Measurements from ENCODE around the gene NMT2.

DNA sequence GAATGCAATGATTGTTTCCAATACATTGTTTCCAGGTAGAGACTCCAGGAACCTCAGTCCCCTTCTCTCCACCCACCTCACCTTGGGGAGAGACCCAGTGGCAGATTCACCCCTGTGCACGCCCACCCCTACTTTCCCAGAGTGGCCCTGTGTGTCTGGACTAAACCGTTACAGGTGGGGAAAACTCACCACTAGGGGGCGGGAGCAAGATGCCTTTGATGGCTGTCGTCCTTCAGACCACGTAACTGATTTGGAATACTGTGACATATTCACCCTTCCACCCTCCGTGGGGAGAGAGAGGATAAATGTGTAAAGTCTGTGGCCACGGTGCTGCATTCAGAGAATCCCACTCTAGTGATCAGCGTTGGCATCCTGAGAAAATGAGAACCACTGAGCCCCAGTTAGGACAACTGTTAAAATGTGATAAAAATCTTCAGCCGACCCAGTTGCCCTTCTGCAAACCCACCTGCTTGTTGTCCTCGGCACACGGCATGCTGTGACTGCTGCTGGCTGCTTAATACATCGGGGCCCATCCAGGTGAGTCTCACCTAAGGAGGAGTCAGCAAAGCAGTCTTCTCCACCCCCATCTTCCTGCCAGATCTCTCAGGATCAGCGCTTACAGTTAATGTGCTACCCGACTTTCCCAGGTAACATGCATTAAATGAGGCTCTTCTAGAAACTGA lies 41.5 kb upstream of the NMT2 start:
- TF ChIP-seq, protein P1, sequence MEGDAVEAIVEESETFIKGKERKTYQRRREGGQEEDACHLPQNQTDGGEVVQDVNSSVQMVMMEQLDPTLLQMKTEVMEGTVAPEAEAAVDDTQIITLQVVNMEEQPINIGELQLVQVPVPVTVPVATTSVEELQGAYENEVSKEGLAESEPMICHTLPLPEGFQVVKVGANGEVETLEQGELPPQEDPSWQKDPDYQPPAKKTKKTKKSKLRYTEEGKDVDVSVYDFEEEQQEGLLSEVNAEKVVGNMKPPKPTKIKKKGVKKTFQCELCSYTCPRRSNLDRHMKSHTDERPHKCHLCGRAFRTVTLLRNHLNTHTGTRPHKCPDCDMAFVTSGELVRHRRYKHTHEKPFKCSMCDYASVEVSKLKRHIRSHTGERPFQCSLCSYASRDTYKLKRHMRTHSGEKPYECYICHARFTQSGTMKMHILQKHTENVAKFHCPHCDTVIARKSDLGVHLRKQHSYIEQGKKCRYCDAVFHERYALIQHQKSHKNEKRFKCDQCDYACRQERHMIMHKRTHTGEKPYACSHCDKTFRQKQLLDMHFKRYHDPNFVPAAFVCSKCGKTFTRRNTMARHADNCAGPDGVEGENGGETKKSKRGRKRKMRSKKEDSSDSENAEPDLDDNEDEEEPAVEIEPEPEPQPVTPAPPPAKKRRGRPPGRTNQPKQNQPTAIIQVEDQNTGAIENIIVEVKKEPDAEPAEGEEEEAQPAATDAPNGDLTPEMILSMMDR (IDR thresholded peaks at IDR 0.05): peak; percentile 68 to 85 (median 81)
- TF ChIP-seq POLR2A (IDR thresholded peaks at IDR 0.05): no peak

Data from testis (tissue), 2 donors.